ENCODE measurements around the gene ACER2.
A peak's percentile ranks its signal among the peaks of the same experiment; 100 is the strongest.

The ACER2 gene

GRCh38 chr9:19371942-19372341 lies 36.9 kb upstream of the ACER2 start:
- Histone ChIP-seq H3K4me1 (ENCODE audit: control insufficient read depth, insufficient read depth, low read length) (no peaks in the 10 kb centered on the region; the same call in 1 of the 2 replicates), H3K27ac (ENCODE audit: extremely low read depth, low read depth, low read length) (no peak overlapping the region), H3K9me3 (ENCODE audit: control insufficient read depth, insufficient read depth, low read depth, low read length) (no peaks in the 10 kb centered on the region), H3K4me3 (ENCODE audit: low read depth, low read length) (no peak overlapping the region), H3K36me3 (ENCODE audit: control insufficient read depth in 2 of 2, insufficient read depth in 1 of 2, low read length in 2 of 2) (peaks cover 21 to 63% of the 10 kb centered on the region in 2 experiments)
- CTCF ChIA-PET, result interaction anchor here (0.9 kb wide), 1 partner anchor 26 kb away, joined by 3 read pairs; no protein-coding TSS in a partner anchor
- POLR2A ChIA-PET, result no interaction called here
- no peak for TF ChIP-seq ZNF701 (tag by site-specific recombination; IDR thresholded peaks at IDR 0.05)
- TF ChIP-seq ZNF600 (tag by site-specific recombination; IDR thresholded peaks at IDR 0.05), result 0 out of 2 replicates have a peak, but pooled peaks have one; percentile 24

- H3K27ac ChIP-seq (ENCODE audit: extremely low read depth, low read depth, low read length), result no peak overlapping the region
- H3K36me3 ChIP-seq (ENCODE audit: control insufficient read depth in 2 of 2, insufficient read depth in 1 of 2, low read length in 2 of 2), result peaks cover 24 to 65% of the 10 kb centered on the region in 2 experiments
- no peaks in the 10 kb centered on the region; the same call in 1 of the 2 replicates for H3K4me1 ChIP-seq (ENCODE audit: control insufficient read depth, insufficient read depth, low read length)
- TF ChIP-seq ZFP41 (tag by site-specific recombination; IDR thresholded peaks at IDR 0.05; ENCODE audit: borderline replicate concordance) (no peak), ZNF121 (tag by site-specific recombination; IDR thresholded peaks at IDR 0.05) (peak; percentile 48; the same call in 1 of the 2 replicates)
- ChIA-PET POLR2A (interaction anchor here (0.7 to 1.1 kb wide), 2 partner anchors 70 to 323 kb away, joined by 3 to 4 read pairs; partner anchors contain the start of gene RRAGA), CTCF (no interaction called here)
- no peak overlapping the region for H3K4me3 ChIP-seq (ENCODE audit: low read depth, low read length)
- H3K9me3 ChIP-seq (ENCODE audit: control insufficient read depth, insufficient read depth, low read depth, low read length), result no peaks in the 10 kb centered on the region
Observed at GRCh38 chr9:19372567-19372966, 36.2 kb upstream of the ACER2 start.

- H3K36me3 ChIP-seq (ENCODE audit: control insufficient read depth in 2 of 2, insufficient read depth in 1 of 2, low read length in 2 of 2), result peaks cover 30 to 75% of the 10 kb centered on the region in 2 experiments
- CTCF ChIA-PET, result no interaction called here
- no peak overlapping the region for H3K27ac ChIP-seq (ENCODE audit: extremely low read depth, low read depth, low read length)
- H3K4me3 ChIP-seq (ENCODE audit: low read depth, low read length), result no peak overlapping the region
- POLR2A ChIA-PET, result interaction anchor here (1.1 kb wide), 1 partner anchor 324 kb away, joined by 3 read pairs; the partner anchor contains the start of gene RRAGA
- no peaks in the 10 kb centered on the region for H3K9me3 ChIP-seq (ENCODE audit: control insufficient read depth, insufficient read depth, low read depth, low read length)
- H3K4me1 ChIP-seq (ENCODE audit: control insufficient read depth, insufficient read depth, low read length), result no peaks in the 10 kb centered on the region; the same call in 1 of the 2 replicates
- TF ChIP-seq ZBTB1 (tag by site-specific recombination; IDR thresholded peaks at IDR 0.05) (0 out of 2 replicates have a peak, but pooled peaks have one; percentile 75), SP7 (tag by site-specific recombination; IDR thresholded peaks at IDR 0.05) (peak; percentile 54), WT1 (tag by site-specific recombination; IDR thresholded peaks at IDR 0.05) (peak; percentile 91), PRDM6 (tag by site-specific recombination; IDR thresholded peaks at IDR 0.05) (peak; percentile 81), OSR2 (tag by site-specific recombination; IDR thresholded peaks at IDR 0.05) (peak; percentile 48; the same call in 1 of the 2 replicates), ZNF776 (tag by site-specific recombination; IDR thresholded peaks at IDR 0.05; ENCODE audit: borderline replicate concordance) (no peak), ZNF510 (tag by site-specific recombination; IDR thresholded peaks at IDR 0.05; ENCODE audit: insufficient replicate concordance) (no peak), ZNF266 (tag by site-specific recombination; IDR thresholded peaks at IDR 0.05; ENCODE audit: low read depth) (no peak), ZNF624 (tag by site-specific recombination; IDR thresholded peaks at IDR 0.05) (no peak), ZNF121 (tag by site-specific recombination; IDR thresholded peaks at IDR 0.05) (no peak), ZNF629 (tag by site-specific recombination; IDR thresholded peaks at IDR 0.05) (peak; percentile 21; the same call in 1 of the 2 replicates), ZIC2 (tag by site-specific recombination; IDR thresholded peaks at IDR 0.05) (no peak), ZBTB20 (tag by site-specific recombination; IDR thresholded peaks at IDR 0.05) (no peak), ZNF837 (tag by site-specific recombination; IDR thresholded peaks at IDR 0.05) (no peak)
Observed at GRCh38 chr9:19373527-19373926, 35.3 kb upstream of the ACER2 start.

GRCh38 chr9:19375538-19375937 lies 33.3 kb upstream of the ACER2 start:
- H3K4me3 ChIP-seq (ENCODE audit: low read depth, low read length), result no peak overlapping the region
- POLR2A ChIA-PET, result interaction anchor here (0.7 to 1.3 kb wide), 3 partner anchors 39 to 311 kb away, joined by 5 to 7 read pairs (median 6); partner anchors contain the start of gene DENND4C
- H3K36me3 ChIP-seq (ENCODE audit: control insufficient read depth in 2 of 2, insufficient read depth in 1 of 2, low read length in 2 of 2), result peaks cover 34 to 78% of the 10 kb centered on the region in 2 experiments
- CTCF ChIA-PET, result interaction anchor here (0.9 kb wide), 1 partner anchor 547 kb away, joined by 3 read pairs; no protein-coding TSS in a partner anchor
- H3K4me1 ChIP-seq (ENCODE audit: control insufficient read depth, insufficient read depth, low read length), result no peaks in the 10 kb centered on the region; the same call in 1 of the 2 replicates
- H3K9me3 ChIP-seq (ENCODE audit: control insufficient read depth, insufficient read depth, low read depth, low read length), result no peaks in the 10 kb centered on the region
- H3K27ac ChIP-seq (ENCODE audit: extremely low read depth, low read depth, low read length), result no peak overlapping the region
- TF ChIP-seq ZNF112 (tag by site-specific recombination; IDR thresholded peaks at IDR 0.05), result no peak
- no peak for TF ChIP-seq ZNF664 (tag by site-specific recombination; IDR thresholded peaks at IDR 0.05)
- TF ChIP-seq HOXC10 (CRISPR knock-in tag; IDR thresholded peaks at IDR 0.05), result no peak
- TF ChIP-seq INSM2 (tag by site-specific recombination; IDR thresholded peaks at IDR 0.05), result no peak
- no peak for TF ChIP-seq ZNF292 (tag by site-specific recombination; IDR thresholded peaks at IDR 0.05; ENCODE audit: borderline replicate concordance, low read depth)

Measured in HEK293 (cell line).